ENCODE measurements around the gene VPS72.

GRCh38 chr1:151164732-151165280 lies 25.2 kb downstream of the VPS72 start:
- TF ChIP-seq, protein P1, sequence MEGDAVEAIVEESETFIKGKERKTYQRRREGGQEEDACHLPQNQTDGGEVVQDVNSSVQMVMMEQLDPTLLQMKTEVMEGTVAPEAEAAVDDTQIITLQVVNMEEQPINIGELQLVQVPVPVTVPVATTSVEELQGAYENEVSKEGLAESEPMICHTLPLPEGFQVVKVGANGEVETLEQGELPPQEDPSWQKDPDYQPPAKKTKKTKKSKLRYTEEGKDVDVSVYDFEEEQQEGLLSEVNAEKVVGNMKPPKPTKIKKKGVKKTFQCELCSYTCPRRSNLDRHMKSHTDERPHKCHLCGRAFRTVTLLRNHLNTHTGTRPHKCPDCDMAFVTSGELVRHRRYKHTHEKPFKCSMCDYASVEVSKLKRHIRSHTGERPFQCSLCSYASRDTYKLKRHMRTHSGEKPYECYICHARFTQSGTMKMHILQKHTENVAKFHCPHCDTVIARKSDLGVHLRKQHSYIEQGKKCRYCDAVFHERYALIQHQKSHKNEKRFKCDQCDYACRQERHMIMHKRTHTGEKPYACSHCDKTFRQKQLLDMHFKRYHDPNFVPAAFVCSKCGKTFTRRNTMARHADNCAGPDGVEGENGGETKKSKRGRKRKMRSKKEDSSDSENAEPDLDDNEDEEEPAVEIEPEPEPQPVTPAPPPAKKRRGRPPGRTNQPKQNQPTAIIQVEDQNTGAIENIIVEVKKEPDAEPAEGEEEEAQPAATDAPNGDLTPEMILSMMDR (conservative IDR thresholded peaks at IDR 0.05; ENCODE audit: low read length), result no peak
- no peak for TF ChIP-seq EZH2phosphoT487 (IDR thresholded peaks at IDR 0.05; ENCODE audit: borderline replicate concordance)

Measured in Loucy (cell line).